Activated CD4-positive, alpha-beta T cell treated with anti-CD3 and anti-CD28 coated beads, Interleukin-2, amount 10 ng/mL, durations not matched to agents 24 days and 14 days (primary cell): Measurements from ENCODE around the gene LLPH. TPM values are rescaled to one million over a fixed set of nuclear protein-coding genes. Genes with fewer than 3 reads are reported as not detected.
A peak's percentile ranks its signal among the peaks of the same experiment; 100 is the strongest.

ENCODE experiments used
- DNase-seq: peaks from one replicate; pipeline ENCODE4 v3.0.0; 2022
- H3K27ac Mint-ChIP-seq: one replicate; pipeline ENCODE4 v1.8.0; 2022; ENCODE audit warnings: mild to moderate bottlenecking, mixed read lengths
- H3K27me3 Mint-ChIP-seq: one replicate; pipeline ENCODE4 v1.8.0; 2022; ENCODE audit warnings: mixed read lengths
- H3K36me3 Mint-ChIP-seq: one replicate; pipeline ENCODE4 v1.8.0; 2022; ENCODE audit warnings: low read depth, mild to moderate bottlenecking, mixed read lengths
- H3K4me1 Mint-ChIP-seq: one replicate; pipeline ENCODE4 v1.8.0; 2021; ENCODE audit warnings: mixed read lengths
- H3K4me3 Mint-ChIP-seq: one replicate; pipeline ENCODE4 v1.8.0; 2022; ENCODE audit warnings: mild to moderate bottlenecking, moderate library complexity, mixed read lengths
- H3K9me3 Mint-ChIP-seq: one replicate; pipeline ENCODE4 v1.8.0; 2021; ENCODE audit warnings: mixed read lengths
- intact Hi-C: fragments of 100-400 bp; cut with micrococcal nuclease; formaldehyde crosslinking; loops from one replicate; pipeline ENCODE4 v1.15.1; 2023
- total RNA-seq: library from RNA; stranded (reverse); gene quantifications from 2 replicates; pipeline ENCODE4 v1.2.3, GENCODE V29; 2022

LLPH gene
- total RNA-seq, 1 donor from 2014 or later: 33.5 TPM

GRCh38 chr12:66159123-66159522 lies 28.6 kb upstream of the LLPH start:
- H3K36me3 Mint-ChIP-seq: peaks cover 28% of the 10 kb centered on the region
- peaks cover 12% of the 10 kb centered on the region for H3K4me1 Mint-ChIP-seq
- no peak overlapping the region for H3K27ac Mint-ChIP-seq
- intact Hi-C loops: no loop called here
- peak; percentile 35 for DNase-seq
- peaks cover 4% of the 10 kb centered on the region for H3K9me3 Mint-ChIP-seq
- H3K27me3 Mint-ChIP-seq: no peaks in the 10 kb centered on the region
- H3K4me3 Mint-ChIP-seq: no peak overlapping the region

- intact Hi-C loops: no loop called here
- no peak overlapping the region for H3K27ac Mint-ChIP-seq
- no peaks in the 10 kb centered on the region for H3K9me3 Mint-ChIP-seq
- peaks cover 7% of the 10 kb centered on the region for H3K4me1 Mint-ChIP-seq
- DNase-seq: peak; percentile 8
- no peaks in the 10 kb centered on the region for H3K27me3 Mint-ChIP-seq
- no peak overlapping the region for H3K4me3 Mint-ChIP-seq
- peaks cover 20% of the 10 kb centered on the region for H3K36me3 Mint-ChIP-seq
Measured at GRCh38 chr12:66156654-66157053, 26.1 kb upstream of the LLPH start.

- Mint-ChIP-seq H3K27me3 (no peaks in the 10 kb centered on the region), H3K27ac (no peak overlapping the region), H3K9me3 (no peaks in the 10 kb centered on the region), H3K4me1 (peaks cover 7% of the 10 kb centered on the region), H3K36me3 (peaks cover 25% of the 10 kb centered on the region), H3K4me3 (no peak overlapping the region)
- intact Hi-C loops: no loop called here
- no peak for DNase-seq
Measured at GRCh38 chr12:66154776-66155175, 24.2 kb upstream of the LLPH start.

- intact Hi-C loops: no loop called here
- Mint-ChIP-seq H3K27ac (no peak overlapping the region), H3K4me1 (peaks cover 2% of the 10 kb centered on the region), H3K4me3 (no peak overlapping the region), H3K36me3 (peaks cover 24% of the 10 kb centered on the region), H3K27me3 (no peaks in the 10 kb centered on the region), H3K9me3 (no peaks in the 10 kb centered on the region)
- no peak for DNase-seq
Measured at GRCh38 chr12:66152732-66153131, 22.2 kb upstream of the LLPH start.

GRCh38 chr12:66149702-66150398 lies 19.3 kb upstream of the LLPH start:
- H3K4me1 Mint-ChIP-seq: peaks cover 15% of the 10 kb centered on the region
- H3K27ac Mint-ChIP-seq: no peak overlapping the region
- no peaks in the 10 kb centered on the region for H3K9me3 Mint-ChIP-seq
- intact Hi-C loops: loop anchor here (10.0 kb wide), 1 partner anchor 545 kb away; no protein-coding TSS in a partner anchor
- H3K27me3 Mint-ChIP-seq: no peaks in the 10 kb centered on the region
- DNase-seq: peak; percentile 27
- H3K4me3 Mint-ChIP-seq: no peak overlapping the region
- peaks cover 30% of the 10 kb centered on the region for H3K36me3 Mint-ChIP-seq

- no peaks in the 10 kb centered on the region for H3K27me3 Mint-ChIP-seq
- peaks cover 18% of the 10 kb centered on the region for H3K4me1 Mint-ChIP-seq
- intact Hi-C loops: loop anchor here (1.0 to 10.0 kb wide), 2 partner anchors 264 to 550 kb away; no protein-coding TSS in a partner anchor
- peak; percentile 64 for DNase-seq
- H3K4me3 Mint-ChIP-seq: no peak overlapping the region
- peaks cover 6% of the 10 kb centered on the region for H3K9me3 Mint-ChIP-seq
- H3K27ac Mint-ChIP-seq: peak overlapping the region; percentile 54
- H3K36me3 Mint-ChIP-seq: peaks cover 59% of the 10 kb centered on the region
Measured at GRCh38 chr12:66144791-66145754, 14.5 kb upstream of the LLPH start.

GRCh38 chr12:66143868-66144267 lies 13.3 kb upstream of the LLPH start:
- Mint-ChIP-seq H3K27ac (no peak overlapping the region), H3K36me3 (peaks cover 64% of the 10 kb centered on the region), H3K27me3 (no peaks in the 10 kb centered on the region), H3K4me1 (peaks cover 18% of the 10 kb centered on the region), H3K4me3 (no peak overlapping the region), H3K9me3 (peaks cover 8% of the 10 kb centered on the region)
- intact Hi-C loops: loop anchor here (10.0 kb wide), 1 partner anchor 551 kb away; no protein-coding TSS in a partner anchor
- peak; percentile 21 for DNase-seq

GRCh38 chr12:66142826-66143225 lies 12.3 kb upstream of the LLPH start:
- DNase-seq: peak; percentile 24
- Mint-ChIP-seq H3K27me3 (no peaks in the 10 kb centered on the region), H3K4me3 (no peak overlapping the region), H3K36me3 (peaks cover 62% of the 10 kb centered on the region), H3K27ac (no peak overlapping the region), H3K9me3 (peaks cover 8% of the 10 kb centered on the region), H3K4me1 (peaks cover 18% of the 10 kb centered on the region)
- intact Hi-C loops: loop anchor here (10.0 kb wide), 1 partner anchor 552 kb away; no protein-coding TSS in a partner anchor

GRCh38 chr12:66141299-66141698 lies 10.7 kb upstream of the LLPH start:
- no peak overlapping the region for H3K27ac Mint-ChIP-seq
- H3K4me1 Mint-ChIP-seq: peaks cover 18% of the 10 kb centered on the region
- H3K27me3 Mint-ChIP-seq: no peaks in the 10 kb centered on the region
- intact Hi-C loops: loop anchor here (10.0 kb wide), 1 partner anchor 554 kb away; no protein-coding TSS in a partner anchor
- H3K4me3 Mint-ChIP-seq: no peak overlapping the region
- no peak for DNase-seq
- H3K9me3 Mint-ChIP-seq: peaks cover 10% of the 10 kb centered on the region
- H3K36me3 Mint-ChIP-seq: peaks cover 72% of the 10 kb centered on the region

GRCh38 chr12:66140731-66141130 lies 10.2 kb upstream of the LLPH start:
- H3K27me3 Mint-ChIP-seq: no peaks in the 10 kb centered on the region
- peaks cover 13% of the 10 kb centered on the region for H3K4me1 Mint-ChIP-seq
- H3K27ac Mint-ChIP-seq: no peak overlapping the region
- no peak overlapping the region for H3K4me3 Mint-ChIP-seq
- peaks cover 72% of the 10 kb centered on the region for H3K36me3 Mint-ChIP-seq
- no peak for DNase-seq
- peaks cover 11% of the 10 kb centered on the region for H3K9me3 Mint-ChIP-seq
- intact Hi-C loops: loop anchor here (10.0 kb wide), 1 partner anchor 554 kb away; no protein-coding TSS in a partner anchor

- Mint-ChIP-seq H3K27me3 (no peaks in the 10 kb centered on the region), H3K4me3 (no peak overlapping the region), H3K4me1 (no peaks in the 10 kb centered on the region), H3K36me3 (peaks cover 65% of the 10 kb centered on the region), H3K9me3 (peaks cover 11% of the 10 kb centered on the region), H3K27ac (no peak overlapping the region)
- intact Hi-C loops: no loop called here
- DNase-seq: no peak
Measured at GRCh38 chr12:66139328-66139727, 8.8 kb upstream of the LLPH start.

GRCh38 chr12:66137937-66138336 lies 7.4 kb upstream of the LLPH start:
- H3K36me3 Mint-ChIP-seq: peaks cover 58% of the 10 kb centered on the region
- no peaks in the 10 kb centered on the region for H3K4me1 Mint-ChIP-seq
- no peaks in the 10 kb centered on the region for H3K27me3 Mint-ChIP-seq
- H3K9me3 Mint-ChIP-seq: peaks cover 11% of the 10 kb centered on the region
- intact Hi-C loops: no loop called here
- no peak overlapping the region for H3K27ac Mint-ChIP-seq
- no peak overlapping the region for H3K4me3 Mint-ChIP-seq
- no peak for DNase-seq

GRCh38 chr12:66132408-66132807 lies 1.9 kb upstream of the LLPH start:
- Mint-ChIP-seq H3K4me1 (peaks cover 23% of the 10 kb centered on the region), H3K9me3 (peaks cover 3% of the 10 kb centered on the region), H3K27me3 (no peaks in the 10 kb centered on the region), H3K4me3 (peak overlapping the region; percentile 60), H3K36me3 (peaks cover 34% of the 10 kb centered on the region), H3K27ac (no peak overlapping the region)
- intact Hi-C loops: loop anchor here (5.0 kb wide), 1 partner anchor 155 kb away; no protein-coding TSS in a partner anchor
- DNase-seq: peak; percentile 49
